ENCODE results near the gene ETV4. TPM values are rescaled to one million over a fixed set of nuclear protein-coding genes. Genes with fewer than 3 reads are reported as not detected.

ETV4 gene
- total and polyA plus RNA-seq, 2 experiments from 2014 or later, result 10.7 to 14.8 TPM

DNA sequence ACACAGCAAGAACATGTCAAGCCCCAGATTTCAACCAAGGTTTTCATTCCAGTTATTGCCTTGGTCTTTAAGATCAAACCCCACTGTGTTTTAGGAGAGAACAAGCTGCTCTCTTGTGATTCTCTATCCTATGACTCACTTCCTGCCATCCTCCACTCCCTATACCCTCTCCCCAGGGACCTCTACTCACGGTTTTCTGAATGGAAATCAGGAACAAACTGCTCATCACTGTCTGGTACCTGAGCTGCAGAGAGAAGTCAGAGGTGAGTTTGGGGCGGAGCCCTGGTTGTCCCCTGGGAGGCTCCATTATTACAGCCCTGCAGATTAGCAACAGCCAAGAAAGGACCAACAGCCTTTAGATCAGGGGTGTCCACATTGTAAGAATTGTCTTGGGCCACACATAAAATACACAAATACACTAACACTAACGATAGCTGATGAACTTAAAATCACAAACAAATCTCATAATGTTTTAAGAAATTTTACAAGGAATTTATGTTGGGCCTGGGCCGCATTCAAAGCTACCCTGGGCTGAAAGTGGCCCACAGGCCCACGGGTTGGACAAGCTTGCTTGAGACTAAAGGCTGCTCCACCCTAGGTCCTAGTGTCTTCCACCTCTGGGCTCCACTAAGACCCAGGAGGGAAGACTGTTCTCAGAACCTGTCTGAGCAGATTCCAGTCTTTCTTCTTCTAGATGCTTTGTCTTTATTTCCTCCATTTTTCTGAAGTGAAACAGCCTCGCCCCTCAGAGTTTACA lies 9.7 kb downstream of the ETV4 start:
- Histone ChIP-seq H3K27ac (no peak overlapping the region), H3K4me1 (ENCODE audit: insufficient read depth) (peaks cover under 1% of the 10 kb centered on the region), H3K4me3 (no peak overlapping the region), H3K4me2 (no peak overlapping the region), H3K9me3 (ENCODE audit: low read depth) (no peaks in the 10 kb centered on the region), H4K20me1 (ENCODE audit: insufficient read depth, poor library complexity, severe bottlenecking) (no peaks in the 10 kb centered on the region), H3K36me3 (replicated peaks; ENCODE audit: insufficient read depth, low read depth) (no peaks in the 10 kb centered on the region), H2AFZ (no peak overlapping the region), H3K9me2 (replicated peaks; ENCODE audit: insufficient read depth) (no peaks in the 10 kb centered on the region), H3K79me2 (no peaks in the 10 kb centered on the region), H3K27me3 (no peaks in the 10 kb centered on the region)
- TF ChIP-seq, protein P1, sequence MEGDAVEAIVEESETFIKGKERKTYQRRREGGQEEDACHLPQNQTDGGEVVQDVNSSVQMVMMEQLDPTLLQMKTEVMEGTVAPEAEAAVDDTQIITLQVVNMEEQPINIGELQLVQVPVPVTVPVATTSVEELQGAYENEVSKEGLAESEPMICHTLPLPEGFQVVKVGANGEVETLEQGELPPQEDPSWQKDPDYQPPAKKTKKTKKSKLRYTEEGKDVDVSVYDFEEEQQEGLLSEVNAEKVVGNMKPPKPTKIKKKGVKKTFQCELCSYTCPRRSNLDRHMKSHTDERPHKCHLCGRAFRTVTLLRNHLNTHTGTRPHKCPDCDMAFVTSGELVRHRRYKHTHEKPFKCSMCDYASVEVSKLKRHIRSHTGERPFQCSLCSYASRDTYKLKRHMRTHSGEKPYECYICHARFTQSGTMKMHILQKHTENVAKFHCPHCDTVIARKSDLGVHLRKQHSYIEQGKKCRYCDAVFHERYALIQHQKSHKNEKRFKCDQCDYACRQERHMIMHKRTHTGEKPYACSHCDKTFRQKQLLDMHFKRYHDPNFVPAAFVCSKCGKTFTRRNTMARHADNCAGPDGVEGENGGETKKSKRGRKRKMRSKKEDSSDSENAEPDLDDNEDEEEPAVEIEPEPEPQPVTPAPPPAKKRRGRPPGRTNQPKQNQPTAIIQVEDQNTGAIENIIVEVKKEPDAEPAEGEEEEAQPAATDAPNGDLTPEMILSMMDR (IDR thresholded peaks at IDR 0.05; ENCODE audit: poor library complexity), result no peak
- no peak for TF ChIP-seq EZH2phosphoT487 (IDR thresholded peaks at IDR 0.05; ENCODE audit: low read depth, severe bottlenecking, unreplicated experiment)
- TF ChIP-seq EZH2 (IDR thresholded peaks at IDR 0.05; ENCODE audit: borderline replicate concordance), result no peak
- 77% methylated on average over 6 of the region's 6 CpGs for WGBS (ENCODE audit: low lambda C conversion rate, missing lambda C conversion rate)
- no peak for DNase-seq (ENCODE audit: low spot score)

DNA sequence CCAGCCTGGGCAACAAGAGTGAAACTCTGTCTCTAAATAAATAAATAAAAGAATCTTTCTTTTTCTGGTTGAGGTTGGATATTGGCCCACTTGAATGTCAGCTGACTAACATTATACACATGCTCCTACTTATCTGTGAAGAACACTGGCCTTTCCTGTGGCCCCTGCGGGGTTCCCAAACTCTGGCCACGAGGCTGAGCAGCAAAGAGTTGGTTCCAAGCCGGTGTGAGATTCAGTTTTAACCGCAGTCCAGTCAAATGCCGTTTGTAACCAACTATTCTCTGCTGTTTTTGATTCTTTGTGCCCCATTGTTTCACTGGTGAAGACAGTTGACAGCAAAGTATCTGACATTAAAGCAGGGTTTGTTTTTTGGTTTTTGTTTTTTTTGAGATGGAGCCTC lies 11.2 kb downstream of the ETV4 start:
- no peak for DNase-seq (ENCODE audit: low spot score)
- Histone ChIP-seq H3K27me3 (no peaks in the 10 kb centered on the region), H3K9me3 (ENCODE audit: low read depth) (no peaks in the 10 kb centered on the region), H2AFZ (no peak overlapping the region), H3K27ac (no peak overlapping the region), H3K4me2 (no peak overlapping the region), H3K79me2 (no peaks in the 10 kb centered on the region), H3K36me3 (replicated peaks; ENCODE audit: insufficient read depth, low read depth) (no peaks in the 10 kb centered on the region), H3K4me1 (ENCODE audit: insufficient read depth) (peaks cover 16% of the 10 kb centered on the region), H3K4me3 (no peak overlapping the region), H3K9me2 (replicated peaks; ENCODE audit: insufficient read depth) (no peaks in the 10 kb centered on the region), H4K20me1 (ENCODE audit: insufficient read depth, poor library complexity, severe bottlenecking) (no peaks in the 10 kb centered on the region)
- no peak for TF ChIP-seq EZH2phosphoT487 (IDR thresholded peaks at IDR 0.05; ENCODE audit: low read depth, severe bottlenecking, unreplicated experiment)
- no peak for TF ChIP-seq EZH2 (IDR thresholded peaks at IDR 0.05; ENCODE audit: borderline replicate concordance)
- TF ChIP-seq, protein P1 (IDR thresholded peaks at IDR 0.05; ENCODE audit: poor library complexity), result no peak
- WGBS (ENCODE audit: low lambda C conversion rate, missing lambda C conversion rate), result 96% methylated on average over 5 of the region's 5 CpGs

DNA sequence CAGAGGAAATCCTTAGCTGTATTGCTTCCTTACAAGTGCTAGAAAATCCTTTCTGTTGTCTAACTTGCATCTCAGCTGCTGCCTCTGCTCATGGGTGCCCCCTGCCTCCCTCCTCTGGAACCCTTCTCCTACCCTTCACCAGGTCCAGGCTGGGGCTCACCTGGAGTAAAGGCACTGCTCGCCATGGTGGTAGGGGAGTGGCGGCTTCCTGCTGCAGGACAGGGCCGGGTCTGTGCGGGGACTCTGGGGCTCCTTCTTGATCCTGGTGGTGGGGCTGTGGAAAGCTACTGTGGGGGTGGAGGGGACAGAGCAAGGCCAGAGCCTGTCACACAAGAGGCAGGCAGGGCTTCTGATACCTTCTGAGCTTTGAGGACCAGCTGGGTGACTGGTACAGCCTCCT lies 12.4 kb downstream of the ETV4 start:
- no peak overlapping the region for H3K27ac ChIP-seq
- no peak overlapping the region for H2AFZ ChIP-seq
- H3K27me3 ChIP-seq, result no peaks in the 10 kb centered on the region
- H3K4me1 ChIP-seq (ENCODE audit: insufficient read depth), result peaks cover 19% of the 10 kb centered on the region
- TF ChIP-seq EZH2 (IDR thresholded peaks at IDR 0.05; ENCODE audit: borderline replicate concordance) (no peak), EZH2phosphoT487 (IDR thresholded peaks at IDR 0.05; ENCODE audit: low read depth, severe bottlenecking, unreplicated experiment) (no peak)
- no peaks in the 10 kb centered on the region for H3K9me2 ChIP-seq (replicated peaks; ENCODE audit: insufficient read depth)
- no peak for DNase-seq (ENCODE audit: low spot score)
- H3K4me3 ChIP-seq, result no peak overlapping the region
- no peaks in the 10 kb centered on the region for H3K79me2 ChIP-seq
- H3K9me3 ChIP-seq (ENCODE audit: low read depth), result no peaks in the 10 kb centered on the region
- H3K4me2 ChIP-seq, result no peak overlapping the region
- 96% methylated on average over 4 of the region's 4 CpGs for WGBS (ENCODE audit: low lambda C conversion rate, missing lambda C conversion rate)
- no peaks in the 10 kb centered on the region for H3K36me3 ChIP-seq (replicated peaks; ENCODE audit: insufficient read depth, low read depth)
- no peaks in the 10 kb centered on the region for H4K20me1 ChIP-seq (ENCODE audit: insufficient read depth, poor library complexity, severe bottlenecking)

DNA sequence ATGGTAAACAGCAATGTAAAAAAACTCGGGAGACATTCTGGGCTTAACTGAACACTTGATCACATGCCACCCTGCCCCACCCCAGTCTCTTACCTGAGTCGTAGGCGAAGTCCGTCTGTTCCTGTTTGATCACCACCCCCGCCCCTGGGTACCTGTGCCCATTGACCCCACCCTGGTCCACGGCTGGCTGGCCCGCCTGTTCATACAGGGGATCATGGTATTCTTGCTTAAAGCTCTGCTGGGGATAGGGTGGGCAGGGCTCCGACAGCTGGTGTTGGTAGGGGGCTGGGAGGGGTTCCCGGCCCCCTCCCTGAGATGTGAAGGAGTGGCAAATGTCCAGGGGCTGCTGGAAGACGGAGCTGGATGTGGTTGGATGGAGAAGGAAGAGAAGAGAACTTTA lies 13.6 kb downstream of the ETV4 start:
- 92% methylated on average over 8 of the region's 10 CpGs for WGBS (ENCODE audit: low lambda C conversion rate, missing lambda C conversion rate)
- Histone ChIP-seq H3K4me2 (no peak overlapping the region), H3K36me3 (replicated peaks; ENCODE audit: insufficient read depth, low read depth) (no peaks in the 10 kb centered on the region), H3K79me2 (no peaks in the 10 kb centered on the region), H3K4me3 (no peak overlapping the region), H3K27ac (no peak overlapping the region), H3K27me3 (no peaks in the 10 kb centered on the region), H3K9me2 (replicated peaks; ENCODE audit: insufficient read depth) (no peaks in the 10 kb centered on the region), H3K9me3 (ENCODE audit: low read depth) (no peaks in the 10 kb centered on the region), H4K20me1 (ENCODE audit: insufficient read depth, poor library complexity, severe bottlenecking) (no peaks in the 10 kb centered on the region), H2AFZ (no peak overlapping the region), H3K4me1 (ENCODE audit: insufficient read depth) (peaks cover 19% of the 10 kb centered on the region)
- DNase-seq (ENCODE audit: low spot score), result no peak
- TF ChIP-seq EZH2phosphoT487 (IDR thresholded peaks at IDR 0.05; ENCODE audit: low read depth, severe bottlenecking, unreplicated experiment) (no peak), EZH2 (IDR thresholded peaks at IDR 0.05; ENCODE audit: borderline replicate concordance) (no peak)
- TF ChIP-seq, protein P1 (IDR thresholded peaks at IDR 0.05; ENCODE audit: poor library complexity), result no peak
